NCI-H1417 (cell line): ENCODE results near the gene MGMT.
"Not testable (repeated sequence)": the region's sequence is repeated elsewhere in the genome, so short reads cannot be mapped to it uniquely, and the experiment has no call there.

ENCODE experiments used
- DNase-seq, 3 experiments: peaks; one replicate each; lab custom pipeline; 2025; lab: John Stamatoyannopoulos, UW

Gene MGMT

GRCh38 chr10:129466703-129467358 is at the start of gene MGMT:
TSS of gene MGMT (plus strand) at chr10:129467241.
- DNase-seq = peak; percentile 66 to 74 (median 72)

GRCh38 chr10:129417870-129418269 is 49.2 kb upstream of the MGMT start:
- DNase-seq = peak in 1 of 3 experiments; percentile 10

GRCh38 chr10:129418496-129419225 is 48.4 kb upstream of the MGMT start:
- DNase-seq = no peak

- DNase-seq = no peak
Measured at GRCh38 chr10:129419397-129419796, 47.6 kb upstream of the MGMT start.

GRCh38 chr10:129421399-129422010 is 45.5 kb upstream of the MGMT start:
- DNase-seq = no peak

- no peak for DNase-seq
Measured at GRCh38 chr10:129424978-129425377, 42.1 kb upstream of the MGMT start.

GRCh38 chr10:129426606-129427005 is 40.4 kb upstream of the MGMT start:
- DNase-seq = no peak

- DNase-seq = no peak
Measured at GRCh38 chr10:129433266-129433665, 33.8 kb upstream of the MGMT start.

GRCh38 chr10:129435724-129436123 is 31.3 kb upstream of the MGMT start:
- DNase-seq = not testable (repeated sequence)

- DNase-seq = no peak
Measured at GRCh38 chr10:129438024-129438423, 29.0 kb upstream of the MGMT start.

- no peak for DNase-seq
Measured at GRCh38 chr10:129440247-129440646, 26.8 kb upstream of the MGMT start.

- peak in 1 of 3 experiments; percentile 16 for DNase-seq
Measured at GRCh38 chr10:129440722-129441316, 26.2 kb upstream of the MGMT start.

- no peak for DNase-seq
Measured at GRCh38 chr10:129441372-129442009, 25.6 kb upstream of the MGMT start.

GRCh38 chr10:129442866-129443265 is 24.2 kb upstream of the MGMT start:
- DNase-seq = no peak

GRCh38 chr10:129444359-129444758 is 22.7 kb upstream of the MGMT start:
- DNase-seq = no peak

GRCh38 chr10:129445436-129446182 is 21.4 kb upstream of the MGMT start:
- no peak for DNase-seq

- no peak for DNase-seq
Measured at GRCh38 chr10:129446183-129446581, 20.9 kb upstream of the MGMT start.

- DNase-seq = no peak
Measured at GRCh38 chr10:129447486-129447885, 19.6 kb upstream of the MGMT start.

GRCh38 chr10:129448086-129448485 is 19.0 kb upstream of the MGMT start:
- DNase-seq = no peak

GRCh38 chr10:129448539-129448938 is 18.5 kb upstream of the MGMT start:
- no peak for DNase-seq

- DNase-seq = no peak
Measured at GRCh38 chr10:129449893-129450292, 17.1 kb upstream of the MGMT start.

- no peak for DNase-seq
Measured at GRCh38 chr10:129450391-129450790, 16.6 kb upstream of the MGMT start.
